Activated T-helper 17 cell treated with anti-CD3 and anti-CD28 coated beads, Interleukin-2, amount 50 U/mL, for 72 hours (primary cell): Measurements from ENCODE around the gene RSRC1. TPM values are rescaled to one million over a fixed set of nuclear protein-coding genes. Genes with fewer than 3 reads are reported as not detected.
A peak's percentile ranks its signal among the peaks of the same experiment; 100 is the strongest.
"Not testable (repeated sequence)": the region's sequence is repeated elsewhere in the genome, so short reads cannot be mapped to it uniquely, and the experiment has no call there.

ENCODE experiments used
- ATAC-seq: fragments of 150-1000 bp; cut with Tn5 transposase; replicated peaks from 2 replicates; pipeline ENCODE4 v1.10.0; 2021; ENCODE audit warnings: mild to moderate bottlenecking, moderate library complexity
- H3K27ac Mint-ChIP-seq: one replicate; pipeline ENCODE4 v1.8.0; 2022; ENCODE audit warnings: mixed read lengths
- H3K27me3 Mint-ChIP-seq: one replicate; pipeline ENCODE4 v1.8.0; 2022; ENCODE audit warnings: mixed read lengths
- H3K36me3 Mint-ChIP-seq: one replicate; pipeline ENCODE4 v1.8.0; 2022; ENCODE audit warnings: low read depth, mild to moderate bottlenecking, mixed read lengths
- H3K4me1 Mint-ChIP-seq: one replicate; pipeline ENCODE4 v1.8.0; 2022; ENCODE audit warnings: mixed read lengths
- H3K4me3 Mint-ChIP-seq: one replicate; pipeline ENCODE4 v1.8.0; 2022; ENCODE audit warnings: mild to moderate bottlenecking, mixed read lengths
- H3K9me3 Mint-ChIP-seq: one replicate; pipeline ENCODE4 v1.8.0; 2022; ENCODE audit warnings: mixed read lengths
- total RNA-seq, 2 donors: library from RNA; stranded (reverse); gene quantifications; one replicate each; pipeline ENCODE4 v1.2.3, GENCODE V29; 2022

Gene RSRC1
- total RNA-seq, 2 donors from 2014 or later = 28.2 to 32.4 TPM

DNA sequence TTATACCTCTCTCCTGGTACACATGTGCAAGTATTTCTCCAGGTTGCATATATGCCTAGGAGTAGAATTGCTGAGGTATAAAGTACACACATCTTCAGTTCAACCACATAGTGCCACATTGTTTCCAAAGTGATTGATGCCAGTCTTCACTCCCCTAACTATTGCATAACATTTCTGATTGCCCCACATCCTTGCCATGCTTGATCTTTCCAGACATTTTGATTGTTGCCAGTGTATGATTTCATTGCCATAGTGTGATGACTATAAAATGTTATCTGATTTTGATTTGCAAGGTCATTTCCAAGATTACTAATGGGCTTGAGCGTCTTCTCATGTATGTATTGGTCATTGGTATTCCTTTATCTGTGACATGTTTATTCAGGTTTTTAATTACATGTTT is 400.0 kb downstream of the RSRC1 start:
- Mint-ChIP-seq H3K4me1 (no peaks in the 10 kb centered on the region), H3K4me3 (no peak overlapping the region), H3K27me3 (no peaks in the 10 kb centered on the region), H3K9me3 (peaks cover 10% of the 10 kb centered on the region), H3K27ac (no peak overlapping the region), H3K36me3 (peaks cover 5% of the 10 kb centered on the region)
- ATAC-seq = no peak

DNA sequence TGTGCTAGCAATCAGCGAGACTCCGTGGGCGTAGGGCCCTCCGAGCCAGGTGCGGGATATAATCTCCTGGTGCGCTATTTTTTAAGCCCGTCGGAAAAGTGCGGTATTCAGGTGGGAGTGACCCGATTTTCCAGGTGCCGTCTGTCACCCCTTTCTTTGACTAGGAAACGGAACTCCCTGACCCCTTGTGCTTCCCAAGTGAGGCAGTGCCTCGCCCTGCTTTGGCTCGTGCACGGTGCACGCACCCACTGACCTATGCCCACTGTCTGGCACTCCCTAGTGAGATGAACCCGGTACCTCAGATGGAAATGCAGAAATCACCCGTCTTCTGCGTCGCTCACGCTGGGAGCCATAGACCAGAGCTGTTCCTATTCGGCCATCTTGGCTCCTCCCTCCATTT is 406.8 kb downstream of the RSRC1 start:
- not testable (repeated sequence) for H3K36me3 Mint-ChIP-seq, H3K27ac Mint-ChIP-seq, H3K4me3 Mint-ChIP-seq, H3K9me3 Mint-ChIP-seq, H3K4me1 Mint-ChIP-seq, ATAC-seq, H3K27me3 Mint-ChIP-seq

DNA sequence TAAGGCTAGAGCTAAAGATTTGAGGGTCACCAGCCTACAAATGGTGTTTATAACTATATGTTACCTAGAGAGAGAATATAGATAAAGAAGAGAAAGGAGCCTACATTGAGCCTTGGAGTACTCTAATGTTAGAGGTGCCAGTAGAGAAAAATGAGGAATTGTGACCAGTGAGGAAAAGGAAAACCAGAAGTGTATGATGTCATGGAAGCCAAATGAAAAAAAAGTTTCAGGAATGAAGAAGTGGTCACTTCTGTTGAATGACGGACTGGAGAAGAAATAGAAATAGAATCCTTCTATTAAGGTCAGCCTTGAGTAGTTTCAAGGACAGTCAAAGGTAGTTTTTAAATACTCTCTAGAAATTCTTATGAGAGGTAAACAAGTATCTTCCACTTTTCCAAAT is 409.9 kb downstream of the RSRC1 start:
- H3K36me3 Mint-ChIP-seq = no peaks in the 10 kb centered on the region
- H3K9me3 Mint-ChIP-seq = no peaks in the 10 kb centered on the region
- H3K27me3 Mint-ChIP-seq = no peaks in the 10 kb centered on the region
- H3K4me1 Mint-ChIP-seq = no peaks in the 10 kb centered on the region
- H3K4me3 Mint-ChIP-seq = no peak overlapping the region
- no peak overlapping the region for H3K27ac Mint-ChIP-seq
- ATAC-seq = no peak

DNA sequence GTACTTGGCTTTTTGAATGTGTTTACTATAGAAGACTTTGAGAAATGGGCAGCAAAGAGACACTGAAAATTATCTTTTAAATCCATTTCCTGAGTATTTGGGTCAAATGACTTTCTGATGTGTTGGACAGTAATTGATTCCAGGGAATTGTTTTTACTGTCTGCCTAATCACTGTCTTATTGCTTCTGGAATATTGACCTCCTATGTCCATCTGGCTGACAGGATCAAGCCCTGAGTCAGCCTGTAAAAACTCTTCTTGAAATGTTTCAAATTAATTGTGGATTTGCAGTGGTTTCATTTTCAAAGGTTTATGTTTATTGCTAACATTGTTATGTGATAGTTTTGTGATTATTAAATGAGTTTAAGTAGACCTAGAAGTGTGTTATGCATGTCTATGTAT is 410.5 kb downstream of the RSRC1 start:
- no peaks in the 10 kb centered on the region for H3K4me1 Mint-ChIP-seq
- ATAC-seq = no peak
- no peak overlapping the region for H3K4me3 Mint-ChIP-seq
- no peaks in the 10 kb centered on the region for H3K9me3 Mint-ChIP-seq
- H3K27ac Mint-ChIP-seq = no peak overlapping the region
- H3K36me3 Mint-ChIP-seq = no peaks in the 10 kb centered on the region
- no peaks in the 10 kb centered on the region for H3K27me3 Mint-ChIP-seq

DNA sequence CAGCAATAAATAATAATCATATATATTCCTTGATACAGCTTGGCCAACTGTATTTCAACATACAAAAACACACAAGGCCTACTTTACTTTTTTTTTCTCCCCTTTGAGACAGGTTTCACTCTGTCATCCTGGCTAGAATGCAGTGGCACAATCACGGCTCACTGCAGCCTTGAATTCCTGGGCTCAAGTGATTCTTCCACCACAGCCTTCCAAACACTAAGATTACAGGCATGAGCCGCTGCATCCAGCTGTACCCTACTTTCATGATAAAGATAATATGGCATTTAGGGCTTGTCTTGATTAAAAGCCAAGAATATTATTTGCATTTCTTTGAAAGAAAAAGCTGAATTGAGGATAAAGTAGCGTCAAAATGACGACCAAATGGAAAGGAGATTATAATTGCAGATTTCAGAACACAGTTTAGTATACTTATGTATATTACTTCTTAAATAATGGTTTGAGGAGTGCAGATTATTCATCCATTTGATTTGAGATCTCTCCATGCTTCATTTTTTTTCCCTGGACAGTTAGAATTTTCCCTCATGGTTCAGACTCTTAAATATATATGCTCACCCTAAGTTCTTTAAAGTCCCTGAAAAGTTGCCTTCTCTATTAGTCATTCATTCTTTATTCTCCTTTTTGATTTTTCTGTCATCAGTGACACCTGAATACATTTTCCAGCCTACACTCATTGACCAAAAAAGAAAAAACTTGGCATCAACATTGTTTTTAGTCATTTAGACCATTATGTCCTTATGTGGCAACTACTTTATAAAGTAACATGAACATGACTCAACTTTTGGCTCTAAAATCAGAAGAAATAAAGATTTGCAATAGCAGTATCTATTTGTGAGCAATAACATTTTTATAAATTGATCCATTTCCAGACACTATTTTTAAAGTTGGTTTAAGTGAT is 412.6 kb downstream of the RSRC1 start:
- H3K36me3 Mint-ChIP-seq = no peaks in the 10 kb centered on the region
- H3K27ac Mint-ChIP-seq = no peak overlapping the region
- no peak overlapping the region for H3K4me3 Mint-ChIP-seq
- no peaks in the 10 kb centered on the region for H3K27me3 Mint-ChIP-seq
- ATAC-seq = no peak
- H3K4me1 Mint-ChIP-seq = no peaks in the 10 kb centered on the region
- H3K9me3 Mint-ChIP-seq = no peaks in the 10 kb centered on the region

DNA sequence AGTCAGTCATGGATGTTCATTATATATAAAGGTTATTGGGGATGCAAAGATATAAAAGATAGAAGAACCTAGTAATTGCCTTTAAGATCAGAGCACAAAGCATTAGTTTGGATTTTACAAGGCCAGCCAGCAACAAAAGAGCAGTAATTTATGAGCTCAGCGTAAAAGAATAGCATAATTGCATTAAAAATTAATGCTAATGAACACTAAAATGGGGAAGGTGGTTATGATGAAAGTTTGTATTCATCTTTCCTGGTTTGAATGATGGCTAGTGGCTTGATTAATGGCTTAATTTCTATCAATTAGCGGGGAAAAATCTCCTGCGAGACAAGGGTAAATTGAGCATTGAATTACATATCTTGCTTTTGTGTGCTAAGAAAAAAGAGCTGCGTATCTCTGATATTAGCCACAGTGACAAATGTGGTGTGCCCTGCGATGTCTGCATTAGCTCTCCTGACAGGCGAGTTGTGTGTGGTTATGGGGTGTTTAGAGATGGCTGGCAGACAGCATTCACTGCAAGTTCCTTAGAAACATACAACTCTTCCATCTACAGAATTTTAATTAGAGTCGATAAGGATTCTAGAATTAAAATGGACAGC is 418.3 kb downstream of the RSRC1 start:
- H3K27ac Mint-ChIP-seq = no peak overlapping the region
- no peak overlapping the region for H3K4me3 Mint-ChIP-seq
- no peak for ATAC-seq
- no peaks in the 10 kb centered on the region for H3K27me3 Mint-ChIP-seq
- H3K36me3 Mint-ChIP-seq = no peaks in the 10 kb centered on the region
- H3K4me1 Mint-ChIP-seq = no peaks in the 10 kb centered on the region
- no peaks in the 10 kb centered on the region for H3K9me3 Mint-ChIP-seq

DNA sequence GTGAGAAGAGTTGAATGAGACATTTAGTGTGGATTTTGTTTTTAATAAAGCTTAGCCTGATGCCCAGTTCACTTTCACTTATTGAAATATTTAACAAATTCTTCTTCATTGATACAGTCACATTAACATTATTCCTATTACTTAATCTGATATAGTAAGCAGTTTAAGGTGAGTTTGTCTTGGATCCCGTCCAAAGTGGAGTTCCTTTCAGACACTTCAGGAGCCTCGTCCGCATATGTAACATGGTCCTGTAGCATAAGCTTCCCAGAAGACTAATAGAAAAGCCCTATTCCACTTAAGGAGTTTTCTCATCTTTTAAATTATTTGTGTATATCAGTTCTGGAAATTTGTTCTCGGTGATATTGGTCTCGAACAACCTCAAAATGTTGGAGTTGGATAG is 421.4 kb downstream of the RSRC1 start:
- H3K36me3 Mint-ChIP-seq = no peaks in the 10 kb centered on the region
- H3K27ac Mint-ChIP-seq = no peak overlapping the region
- H3K4me3 Mint-ChIP-seq = no peak overlapping the region
- no peak for ATAC-seq
- no peaks in the 10 kb centered on the region for H3K27me3 Mint-ChIP-seq
- H3K4me1 Mint-ChIP-seq = no peaks in the 10 kb centered on the region
- no peaks in the 10 kb centered on the region for H3K9me3 Mint-ChIP-seq

DNA sequence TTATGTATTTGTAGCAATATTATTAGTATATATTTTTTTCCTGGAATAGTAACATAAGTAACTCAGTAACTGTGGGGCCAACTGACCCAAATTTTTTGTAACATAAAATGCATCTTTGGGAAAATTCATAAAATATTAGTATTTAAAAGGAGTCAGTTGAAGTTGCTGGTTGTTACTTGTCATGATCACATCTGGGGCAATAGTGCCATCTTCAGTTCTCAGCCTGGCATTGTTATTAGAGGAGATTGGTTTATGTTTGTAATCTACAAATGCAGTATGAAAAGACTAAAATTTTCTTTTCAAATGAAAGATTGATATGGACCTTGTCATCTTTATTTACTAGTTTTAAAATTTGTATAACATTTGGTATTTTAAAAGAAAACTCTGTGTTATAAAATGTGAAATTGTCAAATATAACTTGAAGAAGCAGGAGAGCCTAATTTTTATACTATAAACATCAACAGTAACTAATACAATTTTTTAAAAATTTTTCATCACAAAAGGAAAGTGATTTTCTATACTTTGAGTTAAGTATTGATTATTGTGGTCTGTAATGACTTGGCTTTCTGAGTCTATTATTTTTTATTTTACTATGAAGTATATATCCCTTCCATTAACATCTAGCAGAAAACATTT is 422.3 kb downstream of the RSRC1 start:
- no peaks in the 10 kb centered on the region for H3K4me1 Mint-ChIP-seq
- H3K27ac Mint-ChIP-seq = no peak overlapping the region
- no peak for ATAC-seq
- no peak overlapping the region for H3K4me3 Mint-ChIP-seq
- H3K9me3 Mint-ChIP-seq = no peaks in the 10 kb centered on the region
- H3K36me3 Mint-ChIP-seq = no peaks in the 10 kb centered on the region
- H3K27me3 Mint-ChIP-seq = no peaks in the 10 kb centered on the region

DNA sequence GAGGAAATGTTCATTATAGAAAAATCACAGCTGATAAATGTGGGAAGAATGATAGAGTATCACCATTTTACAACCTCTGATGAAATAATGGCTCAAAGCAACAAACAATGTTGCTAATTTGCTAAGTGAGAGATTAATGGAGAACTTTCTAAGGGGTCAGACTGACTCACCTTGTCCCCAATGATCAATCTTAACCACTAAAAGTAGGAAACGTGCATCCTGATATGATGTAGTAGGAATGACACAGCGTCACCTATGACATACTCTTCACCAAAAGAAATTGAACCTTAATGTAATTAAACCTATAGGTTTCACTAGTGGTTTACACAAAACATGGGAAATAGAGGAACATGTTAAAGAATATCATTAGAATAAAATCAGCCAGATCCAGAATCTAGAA is 426.0 kb downstream of the RSRC1 start:
- no peak for ATAC-seq
- H3K27me3 Mint-ChIP-seq = no peaks in the 10 kb centered on the region
- H3K27ac Mint-ChIP-seq = no peak overlapping the region

DNA sequence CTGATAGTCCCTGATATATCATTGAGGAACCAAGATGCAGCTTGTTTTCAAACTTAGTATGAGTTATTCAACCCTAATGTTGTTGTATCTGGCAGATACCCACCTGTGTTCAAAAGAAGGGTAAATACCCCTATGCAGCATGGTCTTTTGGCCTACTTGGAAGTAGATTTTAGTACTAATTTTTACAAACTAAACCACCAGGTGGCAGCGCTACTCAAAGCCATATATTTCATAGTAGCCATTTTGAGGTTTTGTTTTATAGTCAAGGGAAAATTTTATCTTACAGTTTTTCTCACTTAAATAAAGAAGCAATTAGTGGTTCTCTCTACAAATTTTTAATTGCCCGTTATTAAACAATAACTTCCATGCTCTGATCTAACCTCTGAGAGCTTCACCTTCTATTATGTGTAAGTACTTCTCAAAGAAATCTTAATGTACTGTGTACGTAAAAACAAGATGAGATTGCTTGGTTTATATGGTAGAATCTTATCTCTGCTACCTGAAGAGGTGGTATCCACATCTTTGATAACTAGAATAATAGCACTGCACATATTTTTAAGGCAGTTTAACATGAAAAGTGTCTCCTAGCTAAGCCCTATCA is 429.6 kb downstream of the RSRC1 start:
- Mint-ChIP-seq H3K27me3 (no peaks in the 10 kb centered on the region), H3K27ac (no peak overlapping the region), H3K4me3 (no peak overlapping the region), H3K4me1 (no peaks in the 10 kb centered on the region), H3K9me3 (no peaks in the 10 kb centered on the region), H3K36me3 (peaks cover 9% of the 10 kb centered on the region)
- peak; percentile 39 for ATAC-seq

More for the DNA sequence above, 426.0 kb downstream of the RSRC1 start:
- no peak overlapping the region for H3K4me3 Mint-ChIP-seq
- H3K4me1 Mint-ChIP-seq = no peaks in the 10 kb centered on the region
- H3K36me3 Mint-ChIP-seq = no peaks in the 10 kb centered on the region
- H3K9me3 Mint-ChIP-seq = no peaks in the 10 kb centered on the region

DNA sequence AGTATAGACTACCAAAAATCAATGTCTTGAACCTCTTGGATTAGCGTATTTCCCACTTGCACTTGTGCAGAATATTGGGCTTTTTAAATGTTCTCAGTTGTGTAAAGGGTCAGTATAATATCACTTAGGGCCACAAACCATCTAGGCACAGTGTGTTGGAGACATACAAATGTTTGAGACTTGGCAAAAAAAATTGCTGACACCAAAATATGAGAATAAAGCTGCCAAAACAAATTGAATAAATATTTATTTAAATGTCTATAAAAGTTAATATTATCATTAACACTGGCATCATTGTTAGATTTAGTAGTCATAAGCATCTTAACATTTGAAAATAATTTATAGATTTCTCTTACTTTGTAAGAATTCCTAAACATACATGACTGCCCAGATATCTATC is 430.2 kb downstream of the RSRC1 start:
- Mint-ChIP-seq H3K27me3 (no peaks in the 10 kb centered on the region), H3K27ac (no peak overlapping the region), H3K36me3 (peaks cover 9% of the 10 kb centered on the region), H3K4me3 (no peak overlapping the region), H3K9me3 (no peaks in the 10 kb centered on the region), H3K4me1 (no peaks in the 10 kb centered on the region)
- ATAC-seq = no peak

DNA sequence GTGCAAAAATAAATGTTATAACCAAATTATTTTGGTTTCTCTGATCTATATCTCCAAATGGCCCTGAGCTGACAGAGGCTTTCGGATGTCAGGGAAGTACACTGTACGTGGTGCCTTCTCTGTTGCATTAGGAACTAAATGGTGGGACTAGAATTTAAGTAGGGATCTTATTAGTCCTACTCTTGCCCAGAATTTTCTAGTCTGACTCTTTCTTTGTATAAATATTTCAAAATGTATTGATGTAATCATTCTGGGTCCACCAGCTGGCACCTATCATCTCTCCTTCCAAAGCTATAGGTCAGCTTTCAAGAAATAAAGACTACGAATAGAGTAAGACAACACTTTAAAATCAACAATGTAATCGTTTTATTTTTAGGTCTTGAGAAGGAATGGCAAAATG is 438.8 kb downstream of the RSRC1 start:
- Mint-ChIP-seq H3K9me3 (no peaks in the 10 kb centered on the region), H3K27ac (no peak overlapping the region), H3K27me3 (no peaks in the 10 kb centered on the region), H3K4me3 (no peak overlapping the region), H3K36me3 (peaks cover 11% of the 10 kb centered on the region), H3K4me1 (no peaks in the 10 kb centered on the region)
- no peak for ATAC-seq

DNA sequence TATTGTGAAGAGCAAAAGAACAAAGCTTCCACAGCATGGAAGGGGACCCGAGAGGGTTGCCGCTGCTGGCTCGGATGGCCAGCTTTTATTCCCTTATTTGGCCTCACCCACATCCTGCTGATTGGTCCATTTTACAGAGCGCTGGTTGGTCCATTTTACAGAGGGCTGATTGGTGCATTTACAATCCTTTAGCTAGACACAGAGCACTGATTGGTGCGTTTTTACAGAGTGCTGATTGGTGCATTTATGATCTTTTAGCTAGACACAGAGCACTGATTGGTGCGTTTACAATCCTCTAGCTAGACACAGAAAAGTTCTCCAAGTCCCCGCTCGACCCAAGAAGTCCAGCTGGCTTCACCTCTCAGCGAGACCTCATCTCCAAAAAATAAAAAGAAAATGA is 440.0 kb downstream of the RSRC1 start:
- H3K4me3 Mint-ChIP-seq, H3K9me3 Mint-ChIP-seq, H3K27me3 Mint-ChIP-seq, ATAC-seq, H3K4me1 Mint-ChIP-seq, H3K27ac Mint-ChIP-seq, H3K36me3 Mint-ChIP-seq: not testable (repeated sequence)

DNA sequence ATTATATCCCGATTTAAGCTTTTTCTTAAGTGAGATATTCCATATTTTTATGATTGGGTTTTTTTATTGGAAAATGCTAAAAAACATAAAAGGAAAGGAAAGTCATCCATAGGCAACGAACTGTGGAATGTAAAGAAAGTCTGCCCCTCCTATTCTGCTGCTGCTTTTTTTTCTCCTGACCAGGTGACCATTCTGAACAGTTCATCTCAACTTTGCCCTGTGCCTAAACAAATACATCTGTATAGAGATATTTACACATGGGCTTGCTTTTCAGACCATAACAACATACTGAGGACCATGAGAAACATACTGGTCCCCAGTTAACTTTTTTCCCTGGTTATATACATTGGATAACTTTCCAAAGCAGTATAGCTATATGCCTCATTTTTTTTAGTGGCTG is 442.2 kb downstream of the RSRC1 start:
- no peaks in the 10 kb centered on the region for H3K9me3 Mint-ChIP-seq
- H3K4me3 Mint-ChIP-seq = no peak overlapping the region
- H3K27me3 Mint-ChIP-seq = peaks cover 11% of the 10 kb centered on the region
- H3K36me3 Mint-ChIP-seq = peaks cover 2% of the 10 kb centered on the region
- no peak overlapping the region for H3K27ac Mint-ChIP-seq
- no peaks in the 10 kb centered on the region for H3K4me1 Mint-ChIP-seq
- ATAC-seq = no peak

DNA sequence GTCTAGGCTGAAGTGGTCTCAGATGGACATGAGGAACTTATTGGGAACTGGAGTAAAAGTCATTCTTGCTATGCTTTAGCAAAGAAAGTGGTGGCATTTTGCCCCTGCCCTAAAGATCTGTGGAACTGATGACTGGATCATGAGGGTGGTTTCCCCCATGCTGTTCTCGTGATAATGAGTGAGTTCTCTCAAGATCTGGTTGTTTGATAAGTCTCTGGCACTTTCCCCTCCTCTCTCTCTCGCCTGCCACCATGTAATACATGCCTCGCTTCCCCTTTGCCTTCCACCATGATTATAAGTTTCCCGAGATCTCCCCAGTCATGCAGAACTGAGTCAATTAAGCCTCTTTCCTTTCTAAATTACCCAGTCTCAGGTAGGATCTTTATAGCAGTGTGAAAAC is 449.6 kb downstream of the RSRC1 start:
- peak; percentile 47 for ATAC-seq
- no peak overlapping the region for H3K4me3 Mint-ChIP-seq
- H3K36me3 Mint-ChIP-seq = no peaks in the 10 kb centered on the region
- H3K4me1 Mint-ChIP-seq = no peaks in the 10 kb centered on the region
- no peak overlapping the region for H3K27ac Mint-ChIP-seq
- no peaks in the 10 kb centered on the region for H3K9me3 Mint-ChIP-seq
- peaks cover 24% of the 10 kb centered on the region for H3K27me3 Mint-ChIP-seq
